Hepatocyte (in vitro differentiated cells): ENCODE results near the gene ATP5F1B. TPM values are rescaled to one million over a fixed set of nuclear protein-coding genes. Genes with fewer than 3 reads are reported as not detected.

ENCODE experiments used
- DNase-seq: peaks from one replicate; pipeline ENCODE4 v3.0.0-alpha.2; 2016; ENCODE audit warnings: low spot score
- H2AFZ ChIP-seq: fragments of 200-600 bp; sonication (generic); 2 replicates; pipeline ENCODE4 v1.6.0; 2016; ENCODE audit warnings: antibody characterized with exemption, mild to moderate bottlenecking
- H3K27ac ChIP-seq: fragments of 200-600 bp; sonication (generic); 2 replicates; pipeline ENCODE4 v1.5.1; 2016; ENCODE audit warnings: mild to moderate bottlenecking
- H3K27me3 ChIP-seq: fragments of 200-600 bp; sonication (generic); 2 replicates; pipeline ENCODE4 v1.6.1; 2016
- H3K36me3 ChIP-seq: fragments of 200-600 bp; sonication (generic); replicated peaks from 2 replicates; pipeline ENCODE4 v1.5.1; 2016; ENCODE audit warnings: low read depth; ENCODE audit not compliant: insufficient read depth
- H3K4me1 ChIP-seq: fragments of 200-600 bp; sonication (generic); 2 replicates; pipeline ENCODE4 v1.5.1; 2016; ENCODE audit warnings: mild to moderate bottlenecking, moderate library complexity; ENCODE audit not compliant: insufficient read depth
- H3K4me2 ChIP-seq: fragments of 200-600 bp; sonication (generic); 2 replicates; pipeline ENCODE4 v1.6.0; 2016
- H3K4me3 ChIP-seq: fragments of 200-600 bp; sonication (generic); 2 replicates; pipeline ENCODE4 v1.5.1; 2016; ENCODE audit warnings: mild to moderate bottlenecking
- H3K79me2 ChIP-seq: fragments of 200-600 bp; sonication (generic); 2 replicates; pipeline ENCODE4 v1.6.0; 2017; ENCODE audit warnings: mild to moderate bottlenecking
- H3K9me2 ChIP-seq: fragments of 200-600 bp; sonication (generic); replicated peaks from 2 replicates; pipeline ENCODE4 v1.6.0; 2017; ENCODE audit warnings: mild to moderate bottlenecking; ENCODE audit not compliant: insufficient read depth
- H3K9me3 ChIP-seq: fragments of 200-600 bp; sonication (generic); 2 replicates; pipeline ENCODE4 v1.5.1; 2016; ENCODE audit warnings: low read depth, mild to moderate bottlenecking
- H4K20me1 ChIP-seq: fragments of 200-600 bp; sonication (generic); 2 replicates; pipeline ENCODE4 v1.6.0; 2016; ENCODE audit warnings: mild to moderate bottlenecking; ENCODE audit not compliant: insufficient read depth, poor library complexity, severe bottlenecking
- CTCF ChIP-seq: fragments of 200-600 bp; sonication (generic); IDR thresholded peaks from 2 replicates; pipeline ENCODE4 v1.5.1; 2016; ENCODE audit warnings: antibody characterized with exemption, mild to moderate bottlenecking; ENCODE audit not compliant: poor library complexity
- EZH2 ChIP-seq: fragments of 200-600 bp; sonication (generic); IDR thresholded peaks from 2 replicates; pipeline ENCODE4 v1.6.1; 2016; ENCODE audit warnings: antibody characterized with exemption, mild to moderate bottlenecking, borderline replicate concordance
- EZH2phosphoT487 ChIP-seq: fragments of 200-600 bp; sonication (generic); IDR thresholded peaks from one replicate; pipeline ENCODE4 v1.6.1; 2018; ENCODE audit warnings: antibody characterized with exemption, mild to moderate bottlenecking, low read depth, moderate library complexity; ENCODE audit not compliant: unreplicated experiment, severe bottlenecking
- WGBS: methylation state at CpG from one replicate; pipeline ENCODE4 v1.1.6; 2016; ENCODE audit warnings: low lambda C conversion rate; ENCODE audit errors: missing lambda C conversion rate; 5-methylcytosine and 5-hydroxymethylcytosine counted together
- polyA plus RNA-seq: library from polyadenylated mRNA; unstranded; fragments of >200 nt; fragmentation: Nextera tagmentation; extraction: Ambion mirVana; gene quantifications from 2 replicates; pipeline ENCODE4 v1.2.1, GENCODE V29; 2016
- total RNA-seq: library from RNA; depleted of rRNA; stranded (reverse); fragments of >200 nt; gene quantifications from 2 replicates; pipeline ENCODE4 v1.2.3, GENCODE V29; 2014

Gene ATP5F1B
- total and polyA plus RNA-seq, 2 experiments from 2014 or later: 478 to 950 TPM

- H3K4me2 ChIP-seq: no peak overlapping the region
- no peak for TF ChIP-seq EZH2phosphoT487
- no peak for TF ChIP-seq CTCF
- TF ChIP-seq EZH2: no peak
- no peaks in the 10 kb centered on the region for H3K9me2 ChIP-seq
- WGBS: 96% methylated on average over 6 of the region's 6 CpGs
- no peaks in the 10 kb centered on the region for H3K27me3 ChIP-seq
- H2AFZ ChIP-seq: no peak overlapping the region
- H3K36me3 ChIP-seq: no peaks in the 10 kb centered on the region
- no peak overlapping the region for H3K27ac ChIP-seq
- H3K9me3 ChIP-seq: no peaks in the 10 kb centered on the region
- H3K4me3 ChIP-seq: no peak overlapping the region
- DNase-seq: no peak
- H3K4me1 ChIP-seq: no peaks in the 10 kb centered on the region
- peaks cover 89% of the 10 kb centered on the region for H4K20me1 ChIP-seq
- peaks cover 100% of the 10 kb centered on the region for H3K79me2 ChIP-seq
Measured at GRCh38 chr12:56682323-56682722, 36.5 kb upstream of the ATP5F1B start.

- no peak overlapping the region for H3K4me2 ChIP-seq
- H4K20me1 ChIP-seq: peaks cover 88% of the 10 kb centered on the region
- H3K4me3 ChIP-seq: no peak overlapping the region
- H3K9me3 ChIP-seq: no peaks in the 10 kb centered on the region
- H3K4me1 ChIP-seq: no peaks in the 10 kb centered on the region
- H3K9me2 ChIP-seq: no peaks in the 10 kb centered on the region
- H2AFZ ChIP-seq: no peak overlapping the region
- H3K27ac ChIP-seq: no peak overlapping the region
- no peaks in the 10 kb centered on the region for H3K27me3 ChIP-seq
- H3K36me3 ChIP-seq: no peaks in the 10 kb centered on the region
- WGBS: 98% methylated on average over 13 of the region's 13 CpGs
- DNase-seq: no peak
- H3K79me2 ChIP-seq: peaks cover 100% of the 10 kb centered on the region
- TF ChIP-seq CTCF: no peak
- TF ChIP-seq EZH2: no peak
- no peak for TF ChIP-seq EZH2phosphoT487
Measured at GRCh38 chr12:56679883-56680575, 34.2 kb upstream of the ATP5F1B start.

GRCh38 chr12:56678852-56679251, 33.1 kb upstream of the ATP5F1B start:
- no peak for DNase-seq
- Histone ChIP-seq H3K9me2 (no peaks in the 10 kb centered on the region), H3K36me3 (no peaks in the 10 kb centered on the region), H3K79me2 (peaks cover 99% of the 10 kb centered on the region), H3K27me3 (no peaks in the 10 kb centered on the region), H2AFZ (no peak overlapping the region), H3K27ac (no peak overlapping the region), H4K20me1 (peaks cover 83% of the 10 kb centered on the region), H3K4me1 (no peaks in the 10 kb centered on the region), H3K9me3 (no peaks in the 10 kb centered on the region), H3K4me3 (no peak overlapping the region), H3K4me2 (no peak overlapping the region)
- TF ChIP-seq EZH2 (no peak), CTCF (no peak), EZH2phosphoT487 (no peak)
- WGBS: 97% methylated on average over 2 of the region's 2 CpGs
